ENCODE data around the gene PLEKHJ1.

- TF ChIP-seq CTCF (IDR thresholded peaks at IDR 0.05) = no peak
- no peak for TF ChIP-seq POLR2A (IDR thresholded peaks at IDR 0.05)
These were observed 30.3 kb upstream of the PLEKHJ1 start for GRCh38 chr19:2266183-2266993.
